Astrocyte (in vitro differentiated cells and primary cell): ENCODE data around the gene ACTR5. TPM values are rescaled to one million over a fixed set of nuclear protein-coding genes. Genes with fewer than 3 reads are reported as not detected.
A peak's percentile ranks its signal among the peaks of the same experiment; 100 is the strongest.

Experiments
- DNase-seq: peaks from one replicate; pipeline ENCODE4 v3.0.0-alpha.2; 2010; ENCODE audit warnings: low read depth
- FAIRE-seq: peaks from 2 replicates; lab custom pipeline; 2011; peaks lifted over from hg19 to GRCh38; lab: Jason Lieb, UNC
- H2AFZ ChIP-seq: 2 replicates; pipeline ENCODE4 v1.6.0; 2012; ENCODE audit warnings: low read depth, low read length, inconsistent platforms
- H3K27ac ChIP-seq: 2 replicates; pipeline ENCODE4 v1.5.1; 2011; ENCODE audit warnings: low read depth, low read length, inconsistent platforms
- H3K27me3 ChIP-seq: 2 replicates; pipeline ENCODE4 v1.6.0; 2011; ENCODE audit warnings: low read length, inconsistent platforms; ENCODE audit not compliant: insufficient read depth
- H3K36me3 ChIP-seq: 2 replicates; pipeline ENCODE4 v1.5.1; 2011; ENCODE audit warnings: low read length, inconsistent platforms; ENCODE audit not compliant: insufficient read depth
- H3K4me1 ChIP-seq: 2 replicates; pipeline ENCODE4 v1.5.1; 2011; ENCODE audit warnings: low read length, inconsistent platforms; ENCODE audit not compliant: insufficient read depth
- H3K4me2 ChIP-seq: 2 replicates; pipeline ENCODE4 v1.6.0; 2012; ENCODE audit warnings: low read length, inconsistent platforms
- H3K4me3 ChIP-seq: 2 replicates; pipeline ENCODE4 v1.5.1; 2011; ENCODE audit warnings: low read depth, mild to moderate bottlenecking, low read length, inconsistent platforms; ENCODE audit not compliant: insufficient read depth
- H3K79me2 ChIP-seq: 2 replicates; pipeline ENCODE4 v1.6.0; 2012; ENCODE audit warnings: mild to moderate bottlenecking, low read length, inconsistent platforms; ENCODE audit not compliant: insufficient read depth
- H3K9ac ChIP-seq: 2 replicates; pipeline ENCODE4 v1.6.0; 2012; ENCODE audit warnings: mild to moderate bottlenecking, low read length, inconsistent platforms
- H3K9me3 ChIP-seq: 2 replicates; pipeline ENCODE4 v1.5.1; 2012; ENCODE audit warnings: low read depth, mild to moderate bottlenecking, low read length, inconsistent platforms; ENCODE audit not compliant: insufficient read depth
- H4K20me1 ChIP-seq: 2 replicates; pipeline ENCODE4 v1.6.0; 2012; ENCODE audit warnings: low read length, inconsistent platforms; ENCODE audit not compliant: insufficient read depth
- H3K27ac Mint-ChIP-seq: one replicate; pipeline ENCODE4 v1.8.0; 2021; ENCODE audit warnings: mild to moderate bottlenecking, mixed read lengths; ENCODE audit not compliant: unreplicated experiment
- H3K27me3 Mint-ChIP-seq: one replicate; pipeline ENCODE4 v1.8.0; 2021; ENCODE audit warnings: low read depth, mixed read lengths; ENCODE audit not compliant: unreplicated experiment
- H3K36me3 Mint-ChIP-seq: one replicate; pipeline ENCODE4 v1.8.0; 2021; ENCODE audit warnings: low read depth, mixed read lengths; ENCODE audit not compliant: unreplicated experiment
- H3K4me1 Mint-ChIP-seq: one replicate; pipeline ENCODE4 v1.8.0; 2021; ENCODE audit warnings: low read depth, mixed read lengths; ENCODE audit not compliant: unreplicated experiment
- H3K4me3 Mint-ChIP-seq: one replicate; pipeline ENCODE4 v1.8.0; 2021; ENCODE audit warnings: mild to moderate bottlenecking, moderate library complexity, mixed read lengths; ENCODE audit not compliant: unreplicated experiment
- H3K9me3 Mint-ChIP-seq: one replicate; pipeline ENCODE4 v1.8.0; 2021; ENCODE audit warnings: mild to moderate bottlenecking, mixed read lengths; ENCODE audit not compliant: unreplicated experiment
- CTCF ChIP-seq: IDR thresholded peaks from 2 replicates; pipeline ENCODE4 v1.5.1; 2011; ENCODE audit warnings: low read depth, mild to moderate bottlenecking, inconsistent platforms, low read length, moderate library complexity; ENCODE audit not compliant: insufficient read depth
- EZH2 ChIP-seq: IDR thresholded peaks from 2 replicates; pipeline ENCODE4 v1.6.1; 2012; ENCODE audit warnings: mild to moderate bottlenecking, low read length, inconsistent platforms; ENCODE audit not compliant: insufficient read depth
- total RNA-seq: library from RNA; stranded (reverse); gene quantifications from 2 replicates; pipeline ENCODE4 v1.2.1, GENCODE V29; 2021

ACTR5 gene
- total RNA-seq, 1 donor from 2014 or later, result 4.0 TPM

GRCh38 chr20:38726804-38727606 is 21.3 kb upstream of the ACTR5 start:
- no peaks in the 10 kb centered on the region for H3K36me3 ChIP-seq
- H3K27me3 ChIP-seq, result peaks cover 92% of the 10 kb centered on the region
- no peak overlapping the region for H3K9ac ChIP-seq
- no peaks in the 10 kb centered on the region for H3K79me2 ChIP-seq
- H3K27ac ChIP-seq, result no peak overlapping the region
- Mint-ChIP-seq H3K4me3 (no peak overlapping the region), H3K9me3 (peaks cover 50% of the 10 kb centered on the region), H3K27me3 (peaks cover 84% of the 10 kb centered on the region), H3K27ac (peak overlapping the region; percentile 89), H3K36me3 (peaks cover 9% of the 10 kb centered on the region), H3K4me1 (peaks cover 4% of the 10 kb centered on the region)
- no peak for DNase-seq
- no peak for TF ChIP-seq CTCF
- peak; percentile 58 for TF ChIP-seq EZH2
- no peak for FAIRE-seq
- H2AFZ ChIP-seq, result peak overlapping the region; percentile 26
- no peak overlapping the region for H3K4me3 ChIP-seq
- H4K20me1 ChIP-seq, result peaks cover 16% of the 10 kb centered on the region
- peak overlapping the region; percentile 30 for H3K4me2 ChIP-seq
- peaks cover 9% of the 10 kb centered on the region for H3K9me3 ChIP-seq
- peaks cover 3% of the 10 kb centered on the region for H3K4me1 ChIP-seq

- Histone ChIP-seq H3K36me3 (no peaks in the 10 kb centered on the region), H3K9me3 (peaks cover 9% of the 10 kb centered on the region), H3K4me3 (no peak overlapping the region), H3K27ac (no peak overlapping the region), H3K9ac (no peak overlapping the region), H3K79me2 (no peaks in the 10 kb centered on the region), H3K4me2 (peak overlapping the region; percentile 30), H3K4me1 (peaks cover 3% of the 10 kb centered on the region), H2AFZ (peak overlapping the region; percentile 26), H4K20me1 (peaks cover 16% of the 10 kb centered on the region), H3K27me3 (peaks cover 92% of the 10 kb centered on the region)
- no peak for DNase-seq
- Mint-ChIP-seq H3K36me3 (peaks cover 5% of the 10 kb centered on the region), H3K27ac (peak overlapping the region; percentile 83), H3K4me1 (peaks cover 2% of the 10 kb centered on the region), H3K4me3 (no peak overlapping the region), H3K9me3 (peaks cover 46% of the 10 kb centered on the region), H3K27me3 (peaks cover 83% of the 10 kb centered on the region)
- FAIRE-seq, result no peak
- TF ChIP-seq EZH2, result peak; percentile 39
- no peak for TF ChIP-seq CTCF
These were observed 20.6 kb upstream of the ACTR5 start for GRCh38 chr20:38727607-38728190.
